Measurements from ENCODE around the gene B4GALT6.

Gene B4GALT6

DNA sequence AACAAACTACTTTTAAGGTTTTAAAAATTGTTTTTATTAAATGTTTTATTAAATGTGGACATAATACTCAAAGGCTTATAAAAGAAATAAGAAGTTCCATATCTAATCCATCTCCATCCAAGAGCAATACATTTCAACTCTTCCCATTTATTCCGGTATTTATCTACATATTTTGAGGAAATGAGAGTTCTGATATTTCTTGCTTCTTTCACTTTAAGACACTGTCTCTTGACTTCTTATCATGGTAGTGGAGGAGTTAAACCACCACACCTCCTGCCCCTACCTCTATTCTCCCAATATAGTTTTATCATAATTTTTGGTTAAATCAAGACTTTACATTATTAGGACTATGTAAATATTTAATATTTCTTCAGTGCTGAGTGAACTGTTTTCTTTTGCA lies 52.0 kb downstream of the B4GALT6 start:
- TF ChIP-seq, protein P1, sequence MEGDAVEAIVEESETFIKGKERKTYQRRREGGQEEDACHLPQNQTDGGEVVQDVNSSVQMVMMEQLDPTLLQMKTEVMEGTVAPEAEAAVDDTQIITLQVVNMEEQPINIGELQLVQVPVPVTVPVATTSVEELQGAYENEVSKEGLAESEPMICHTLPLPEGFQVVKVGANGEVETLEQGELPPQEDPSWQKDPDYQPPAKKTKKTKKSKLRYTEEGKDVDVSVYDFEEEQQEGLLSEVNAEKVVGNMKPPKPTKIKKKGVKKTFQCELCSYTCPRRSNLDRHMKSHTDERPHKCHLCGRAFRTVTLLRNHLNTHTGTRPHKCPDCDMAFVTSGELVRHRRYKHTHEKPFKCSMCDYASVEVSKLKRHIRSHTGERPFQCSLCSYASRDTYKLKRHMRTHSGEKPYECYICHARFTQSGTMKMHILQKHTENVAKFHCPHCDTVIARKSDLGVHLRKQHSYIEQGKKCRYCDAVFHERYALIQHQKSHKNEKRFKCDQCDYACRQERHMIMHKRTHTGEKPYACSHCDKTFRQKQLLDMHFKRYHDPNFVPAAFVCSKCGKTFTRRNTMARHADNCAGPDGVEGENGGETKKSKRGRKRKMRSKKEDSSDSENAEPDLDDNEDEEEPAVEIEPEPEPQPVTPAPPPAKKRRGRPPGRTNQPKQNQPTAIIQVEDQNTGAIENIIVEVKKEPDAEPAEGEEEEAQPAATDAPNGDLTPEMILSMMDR (IDR thresholded peaks at IDR 0.05; ENCODE audit: control insufficient read depth, insufficient read depth, low read depth, low read length, missing control alignments) = no peak
- DNase-seq (ENCODE audit: low read depth) = no peak
- no peak overlapping the region for H3K4me3 ChIP-seq (ENCODE audit: control insufficient read depth, low read depth, low read length)

DNA sequence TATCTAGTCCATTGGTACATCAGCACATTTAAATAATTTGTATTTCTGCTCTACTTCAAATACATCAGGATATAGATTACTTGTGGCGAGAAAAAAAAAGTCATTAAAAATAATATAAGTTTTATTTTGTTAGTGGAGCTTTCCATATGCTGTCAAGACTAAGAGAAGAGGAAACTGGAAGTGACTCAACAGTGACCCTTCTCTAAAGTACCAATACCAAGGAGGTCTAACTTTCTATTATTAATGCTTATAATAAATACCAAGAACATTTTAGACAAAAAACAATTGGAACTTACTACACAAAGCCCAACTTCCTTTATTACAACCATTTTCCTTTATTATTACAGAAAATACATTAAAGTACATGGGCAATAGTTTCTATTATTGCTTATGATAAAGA lies 52.9 kb downstream of the B4GALT6 start:
- no peak overlapping the region for H3K4me3 ChIP-seq (ENCODE audit: control insufficient read depth, low read depth, low read length)
- TF ChIP-seq, protein P1 (IDR thresholded peaks at IDR 0.05; ENCODE audit: control insufficient read depth, insufficient read depth, low read depth, low read length, missing control alignments) = no peak
- no peak for DNase-seq (ENCODE audit: low read depth)

DNA sequence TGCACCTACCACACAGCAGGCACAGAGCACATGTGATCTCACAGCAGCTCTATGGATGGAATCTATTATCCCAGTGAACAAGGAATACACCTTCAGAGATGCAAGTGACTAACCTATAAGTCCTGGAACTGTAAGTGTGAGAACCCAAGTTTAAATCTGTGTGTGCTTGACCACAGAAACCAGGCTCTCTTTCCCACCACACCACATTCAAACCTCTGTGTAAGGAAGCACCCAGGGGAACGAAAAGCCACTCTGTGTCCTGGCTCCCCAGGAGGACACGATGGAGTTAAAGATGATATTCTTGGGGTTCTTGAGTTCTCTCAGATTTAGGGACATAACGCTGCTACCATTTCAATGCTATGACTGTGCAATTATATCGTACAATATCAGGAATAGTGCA lies 53.8 kb downstream of the B4GALT6 start:
- no peak for DNase-seq (ENCODE audit: low read depth)
- no peak overlapping the region for H3K4me3 ChIP-seq (ENCODE audit: control insufficient read depth, low read depth, low read length)
- TF ChIP-seq, protein P1 (IDR thresholded peaks at IDR 0.05; ENCODE audit: control insufficient read depth, insufficient read depth, low read depth, low read length, missing control alignments) = no peak

DNA sequence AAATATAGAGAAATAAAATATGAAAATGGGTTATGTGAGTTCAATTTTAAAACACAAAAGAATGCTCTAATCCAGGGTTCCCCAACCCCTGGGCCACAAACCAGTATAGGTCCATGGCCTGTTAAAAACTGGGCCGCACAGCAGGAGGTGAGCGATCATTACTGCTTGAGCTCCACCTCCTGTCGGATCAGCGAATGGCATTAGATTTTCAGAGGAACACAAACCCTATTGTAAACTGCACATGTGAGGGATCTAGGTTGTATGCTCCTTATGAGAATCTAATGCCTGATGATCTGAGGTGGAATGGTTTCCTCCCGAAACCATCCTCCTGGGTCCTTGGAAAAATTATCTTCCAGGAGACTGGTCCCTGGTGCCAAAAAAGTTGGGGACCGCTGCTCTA lies 58.0 kb downstream of the B4GALT6 start:
- TF ChIP-seq, protein P1 (IDR thresholded peaks at IDR 0.05; ENCODE audit: control insufficient read depth, insufficient read depth, low read depth, low read length, missing control alignments) = no peak
- no peak for DNase-seq (ENCODE audit: low read depth)
- H3K4me3 ChIP-seq (ENCODE audit: control insufficient read depth, low read depth, low read length) = no peak overlapping the region

DNA sequence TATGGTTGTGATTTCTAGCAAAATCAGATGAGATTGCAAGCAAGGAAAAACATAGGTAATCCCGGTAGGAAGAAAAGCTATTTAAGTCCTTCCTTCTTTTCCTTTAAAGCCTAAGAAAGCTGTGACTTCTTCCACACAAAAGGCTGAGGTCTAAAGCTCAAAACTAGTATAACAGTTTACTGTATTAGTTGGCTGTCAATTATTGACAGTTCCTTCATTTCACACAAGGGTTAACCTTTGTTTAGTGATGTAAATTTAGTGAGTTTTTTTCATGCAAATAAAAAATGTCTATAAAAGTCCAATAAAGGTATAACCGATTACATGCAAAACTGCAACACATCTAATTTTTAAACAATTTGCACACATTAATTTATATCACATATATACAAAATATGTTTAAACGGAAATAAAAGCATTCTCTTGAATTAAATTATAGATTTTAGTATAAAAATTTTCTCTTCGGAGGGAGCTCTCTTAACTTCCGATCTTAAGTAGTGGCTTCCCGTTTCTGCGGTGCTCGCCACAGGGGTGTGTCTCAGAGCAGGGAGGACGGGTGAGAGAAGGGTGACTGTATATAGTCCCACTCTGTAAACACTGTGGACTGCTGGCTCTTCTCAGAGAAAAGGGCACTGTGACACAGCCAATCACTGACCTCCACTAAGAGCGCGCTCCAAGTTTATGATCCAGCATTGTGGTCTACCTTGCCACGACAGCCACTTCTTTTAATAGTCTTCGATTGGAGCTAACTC lies 59.3 kb downstream of the B4GALT6 start:
- H3K4me3 ChIP-seq (ENCODE audit: control insufficient read depth, low read depth, low read length) = no peak overlapping the region
- DNase-seq (ENCODE audit: low read depth) = no peak
- TF ChIP-seq, protein P1 (IDR thresholded peaks at IDR 0.05; ENCODE audit: control insufficient read depth, insufficient read depth, low read depth, low read length, missing control alignments) = no peak

DNA sequence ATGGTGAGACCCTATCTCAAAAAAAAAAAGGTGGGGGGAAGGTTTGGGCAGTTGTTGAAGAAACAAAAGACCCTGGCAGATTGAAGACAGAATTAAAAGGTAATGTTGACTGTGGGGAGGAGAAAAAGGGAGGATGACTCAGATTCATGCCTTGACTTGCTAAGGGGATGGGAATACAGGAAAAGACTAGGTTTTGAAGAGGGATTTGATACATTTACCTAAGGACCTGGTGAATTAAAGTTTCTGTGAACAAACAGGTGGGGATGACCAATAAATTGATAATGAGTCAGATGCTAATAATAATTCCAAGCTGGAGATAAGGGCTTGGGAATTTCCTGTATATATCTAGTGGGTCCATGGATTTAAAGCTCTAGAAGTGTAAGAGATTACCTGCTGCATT lies 65.1 kb downstream of the B4GALT6 start:
- TF ChIP-seq, protein P1 (IDR thresholded peaks at IDR 0.05; ENCODE audit: control insufficient read depth, insufficient read depth, low read depth, low read length, missing control alignments) = no peak

More for the DNA sequence above, 65.1 kb downstream of the B4GALT6 start:
- DNase-seq (ENCODE audit: low read depth) = no peak
- no peak overlapping the region for H3K4me3 ChIP-seq (ENCODE audit: control insufficient read depth, low read depth, low read length)

Data from AG09309 (cell line).